IMR-90 (cell line): ENCODE data around the gene CD80.

Experiments
- BHLHE40 ChIP-seq: fragments of 150-350 bp; IDR thresholded peaks from 2 replicates; pipeline ENCODE4 v1.6.1; 2016; ENCODE audit warnings: mild to moderate bottlenecking, low read depth, low read length
- CEBPB ChIP-seq: IDR thresholded peaks from 2 replicates; pipeline ENCODE4 v1.6.1; 2012; ENCODE audit warnings: low read depth, low read length, improper control_type of control experiment
- CTCF ChIP-seq: conservative IDR thresholded peaks from 2 replicates; pipeline ENCODE4 v1.5.1; 2012; ENCODE audit warnings: mild to moderate bottlenecking, low read depth, low read length, improper control_type of control experiment
- ELK1 ChIP-seq: fragments of 150-350 bp; IDR thresholded peaks from 2 replicates; pipeline ENCODE4 v1.6.1; 2016; ENCODE audit warnings: low read depth, mild to moderate bottlenecking, low read length, moderate library complexity, borderline replicate concordance
- MAFK ChIP-seq: IDR thresholded peaks from 2 replicates; pipeline ENCODE4 v1.6.1; 2012; ENCODE audit warnings: low read depth, low read length, improper control_type of control experiment
- MXI1 ChIP-seq: IDR thresholded peaks from 2 replicates; pipeline ENCODE4 v1.6.1; 2012; ENCODE audit warnings: low read depth, mild to moderate bottlenecking, low read length, moderate library complexity, borderline replicate concordance
- POLR2A ChIP-seq: IDR thresholded peaks from 2 replicates; pipeline ENCODE4 v1.6.1; 2012; ENCODE audit warnings: mild to moderate bottlenecking, low read depth, low read length
- RAD21 ChIP-seq: IDR thresholded peaks from 2 replicates; pipeline ENCODE4 v1.6.1; 2012; ENCODE audit warnings: low read length, improper control_type of control experiment
- RCOR1 ChIP-seq: IDR thresholded peaks from 2 replicates; pipeline ENCODE4 v1.6.1; 2012; ENCODE audit warnings: mild to moderate bottlenecking, low read length, improper control_type of control experiment; ENCODE audit not compliant: insufficient replicate concordance
- RFX5 ChIP-seq: IDR thresholded peaks from 2 replicates; pipeline ENCODE4 v1.8.0; 2012; ENCODE audit warnings: low read depth, mild to moderate bottlenecking, low read length, moderate library complexity

- no peak for TF ChIP-seq CTCF
- TF ChIP-seq POLR2A: no peak
- TF ChIP-seq MAFK: no peak
- no peak for TF ChIP-seq RAD21
- no peak for TF ChIP-seq RCOR1
- no peak for TF ChIP-seq ELK1
- TF ChIP-seq RFX5: no peak
- no peak for TF ChIP-seq BHLHE40
- no peak for TF ChIP-seq MXI1
- no peak for TF ChIP-seq CEBPB
Observed at GRCh38 chr3:119500901-119501300, 58.5 kb downstream of the CD80 start.
